SK-N-SH treated with all-trans-retinoic acid at 6 μM for 48 hours (cell line): ENCODE results near the gene HTT.

ENCODE experiments used
- BACH2 ChIP-seq: fragments of 250-450 bp; sonication (Bioruptor Pico); IDR thresholded peaks from 2 replicates; pipeline ENCODE4 v1.9.0; 2021; ENCODE audit warnings: mild to moderate bottlenecking, borderline replicate concordance
- CREB5 ChIP-seq: fragments of 250-450 bp; sonication (Bioruptor Pico); IDR thresholded peaks from 2 replicates; pipeline ENCODE4 v1.5.1; 2020; ENCODE audit warnings: low read depth, mild to moderate bottlenecking, moderate library complexity
- CSRNP3 ChIP-seq: fragments of 250-450 bp; sonication (Bioruptor Pico); IDR thresholded peaks from 2 replicates; pipeline ENCODE4 v1.5.1; 2021; ENCODE audit warnings: mild to moderate bottlenecking, moderate library complexity
- ESRRG ChIP-seq: fragments of 250-450 bp; sonication (Bioruptor Pico); IDR thresholded peaks from 2 replicates; pipeline ENCODE4 v1.6.1; 2021; ENCODE audit warnings: mild to moderate bottlenecking
- ISL1 ChIP-seq: fragments of 250-450 bp; sonication (Bioruptor Pico); IDR thresholded peaks from 2 replicates; pipeline ENCODE4 v2.1.2; 2022; ENCODE audit warnings: mild to moderate bottlenecking, moderate library complexity
- PATZ1 ChIP-seq: fragments of 250-450 bp; sonication (Bioruptor Pico); IDR thresholded peaks from 2 replicates; pipeline ENCODE4 v1.8.0; 2020; ENCODE audit warnings: mild to moderate bottlenecking, moderate library complexity, borderline replicate concordance
- PPARA ChIP-seq: fragments of 250-450 bp; sonication (Bioruptor Pico); IDR thresholded peaks from 2 replicates; pipeline ENCODE4 v1.5.0; 2020; ENCODE audit warnings: mild to moderate bottlenecking, borderline replicate concordance
- RARB ChIP-seq: fragments of 250-450 bp; sonication (Bioruptor Pico); IDR thresholded peaks from 2 replicates; pipeline ENCODE4 v1.8.0; 2021; ENCODE audit warnings: mild to moderate bottlenecking, moderate library complexity
- SNAI2 ChIP-seq: fragments of 250-450 bp; sonication (Bioruptor Pico); IDR thresholded peaks from 2 replicates; pipeline ENCODE4 v1.5.0; 2020; ENCODE audit warnings: mild to moderate bottlenecking, moderate library complexity
- TCF4 ChIP-seq: fragments of 250-450 bp; sonication (Bioruptor Pico); IDR thresholded peaks from 2 replicates; pipeline ENCODE4 v1.8.0; 2021; ENCODE audit warnings: mild to moderate bottlenecking, moderate library complexity, borderline replicate concordance
- ZFP3 ChIP-seq: fragments of 250-450 bp; sonication (Bioruptor Pico); IDR thresholded peaks from 2 replicates; pipeline ENCODE4 v1.5.0; 2020; ENCODE audit warnings: mild to moderate bottlenecking, moderate library complexity
- ZFP30 ChIP-seq: fragments of 450-650 bp; formaldehyde crosslinking; IDR thresholded peaks from 2 replicates; pipeline ENCODE4 v1.5.0; 2022; ENCODE audit warnings: mild to moderate bottlenecking, moderate library complexity
- ZNF8 ChIP-seq: fragments of 450-650 bp; formaldehyde crosslinking; IDR thresholded peaks from 2 replicates; pipeline ENCODE4 v1.5.0; 2020; ENCODE audit warnings: mild to moderate bottlenecking, moderate library complexity

- TF ChIP-seq ISL1 (CRISPR knock-in tag) (no peak), ZNF8 (CRISPR knock-in tag) (no peak), ESRRG (no peak), PATZ1 (CRISPR knock-in tag) (no peak), ZFP30 (CRISPR knock-in tag) (no peak), SNAI2 (CRISPR knock-in tag) (no peak), CSRNP3 (CRISPR knock-in tag) (no peak), ZFP3 (no peak), RARB (CRISPR knock-in tag) (no peak), PPARA (CRISPR knock-in tag) (no peak), BACH2 (no peak), CREB5 (CRISPR knock-in tag) (no peak), TCF4 (CRISPR knock-in tag) (no peak)
Measured at GRCh38 chr4:3179126-3179706, 104.7 kb downstream of the HTT start.
